ENCODE measurements around the gene TMEM59L.

Gene TMEM59L

DNA sequence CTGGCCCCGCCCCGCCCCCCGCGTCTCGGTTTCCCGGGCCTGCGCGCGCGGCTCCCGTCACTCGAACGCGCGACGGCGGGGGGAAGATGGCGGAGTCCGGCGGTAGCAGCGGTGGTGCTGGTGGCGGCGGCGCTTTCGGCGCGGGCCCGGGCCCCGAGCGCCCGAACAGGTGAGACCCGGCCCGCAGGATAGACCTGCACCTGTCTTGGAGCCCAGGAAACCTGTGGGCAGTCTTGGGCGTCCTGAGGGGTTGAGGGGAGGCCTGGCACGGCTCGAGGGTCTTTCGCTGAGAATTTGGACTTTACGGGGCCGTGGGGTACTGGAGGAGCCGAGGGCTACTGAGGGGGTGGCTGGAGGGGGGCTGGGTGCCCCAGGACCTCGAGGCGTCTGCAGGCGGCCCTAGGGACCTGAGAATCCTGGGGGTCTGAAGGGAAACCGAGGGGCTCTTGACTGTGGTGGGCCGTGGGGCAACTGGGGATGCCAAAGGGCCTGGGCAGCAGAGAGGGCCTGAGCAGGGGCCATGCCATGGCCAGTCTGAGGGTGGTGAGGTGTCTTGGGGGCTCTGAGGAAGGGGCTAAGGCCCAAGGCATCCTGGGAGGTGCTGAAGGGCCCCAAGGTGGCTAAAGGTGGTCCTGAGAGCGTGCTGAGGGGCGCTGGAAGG lies 24.4 kb downstream of the TMEM59L start, which contains the start of gene KLHL26:
Gene KLHL26, plus strand, starts transcription at position 60 of the 661 bp plus-strand sequence. Its CDS starts 27 bp downstream, at position 87.
- DNase-seq (ENCODE audit: low read depth in 2 of 2): no peak

- no peak for DNase-seq (ENCODE audit: low read depth in 2 of 2)
These were observed 25.3 kb downstream of the TMEM59L start for GRCh38 chr19:18637673-18638630.

DNA sequence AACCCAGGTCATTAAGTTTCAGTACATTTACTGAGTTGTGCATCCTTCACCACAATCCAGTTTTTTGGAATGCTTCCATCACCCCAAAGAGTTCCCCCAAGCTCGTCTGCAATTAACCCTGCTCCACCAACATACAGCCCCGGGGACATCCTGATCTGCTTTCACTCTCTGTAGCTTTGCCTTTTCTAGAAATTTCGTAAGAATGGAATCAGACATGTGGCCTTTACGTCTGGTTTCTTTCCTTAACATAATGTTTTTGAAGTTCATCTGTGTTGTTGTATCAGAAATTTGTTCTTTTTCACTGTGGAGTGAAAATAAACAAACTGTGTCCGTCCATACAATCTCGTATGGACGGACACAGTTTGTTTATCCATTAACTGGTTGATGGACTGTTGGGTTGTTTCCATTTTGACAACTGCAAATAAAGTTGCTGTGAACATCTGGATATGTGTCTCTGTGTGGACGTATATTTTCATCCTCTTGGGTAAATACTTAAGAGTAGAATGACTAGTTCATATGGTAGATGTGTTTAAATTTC lies 27.1 kb downstream of the TMEM59L start:
- no peak for DNase-seq (ENCODE audit: low read depth in 2 of 2)

DNA sequence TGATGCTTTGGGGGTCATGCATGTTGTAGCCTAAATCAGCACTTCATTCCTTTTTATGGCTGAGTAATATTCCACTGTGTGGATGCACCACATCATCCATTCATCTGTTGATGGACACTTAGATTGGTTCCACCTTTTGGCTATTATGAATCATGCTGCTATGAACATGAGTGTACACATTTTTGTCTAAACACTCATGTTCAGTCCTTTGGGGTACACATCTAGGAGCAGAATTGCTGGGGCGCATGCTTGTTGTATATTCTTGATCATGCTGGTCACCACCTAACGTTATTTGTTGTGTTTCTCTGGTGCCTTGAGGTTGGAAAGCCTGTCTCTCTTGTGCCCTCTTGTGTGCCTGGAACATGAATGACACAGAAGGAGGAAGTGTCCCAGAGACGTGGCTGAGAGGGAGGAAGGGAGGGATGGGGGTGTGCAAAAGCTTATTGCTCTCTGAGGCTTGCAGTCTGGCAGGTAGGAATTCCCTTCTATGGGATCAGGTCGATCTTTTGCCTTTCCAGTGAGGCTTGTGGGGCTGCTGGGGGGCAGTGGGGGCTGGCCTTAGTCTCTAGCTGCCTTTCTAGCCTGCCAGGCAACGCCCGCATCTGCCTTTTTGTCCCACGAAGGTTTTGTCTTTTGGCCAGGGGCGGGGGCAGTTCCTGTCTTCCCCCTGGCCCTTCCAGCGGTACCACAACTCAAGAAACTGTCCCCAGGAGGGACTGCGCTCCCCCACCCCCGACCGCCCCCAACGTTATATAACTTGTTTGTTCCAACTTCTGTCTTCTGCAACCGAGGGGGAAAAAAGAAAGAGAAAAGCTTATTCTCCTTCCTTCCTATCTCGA lies 31.7 kb downstream of the TMEM59L start:
- no peak for DNase-seq (ENCODE audit: low read depth in 2 of 2)

- DNase-seq (ENCODE audit: low read depth in 2 of 2): no peak
These were observed 32.4 kb downstream of the TMEM59L start for GRCh38 chr19:18645035-18645511.

- no peak for DNase-seq (ENCODE audit: low read depth in 2 of 2)
These were observed 34.1 kb downstream of the TMEM59L start for GRCh38 chr19:18646535-18647370.

GRCh38 chr19:18647371-18647767 lies 34.7 kb downstream of the TMEM59L start:
- no peak for DNase-seq (ENCODE audit: low read depth in 2 of 2)

GRCh38 chr19:18647807-18648206 lies 35.1 kb downstream of the TMEM59L start:
- DNase-seq (ENCODE audit: low read depth in 2 of 2): no peak

DNA sequence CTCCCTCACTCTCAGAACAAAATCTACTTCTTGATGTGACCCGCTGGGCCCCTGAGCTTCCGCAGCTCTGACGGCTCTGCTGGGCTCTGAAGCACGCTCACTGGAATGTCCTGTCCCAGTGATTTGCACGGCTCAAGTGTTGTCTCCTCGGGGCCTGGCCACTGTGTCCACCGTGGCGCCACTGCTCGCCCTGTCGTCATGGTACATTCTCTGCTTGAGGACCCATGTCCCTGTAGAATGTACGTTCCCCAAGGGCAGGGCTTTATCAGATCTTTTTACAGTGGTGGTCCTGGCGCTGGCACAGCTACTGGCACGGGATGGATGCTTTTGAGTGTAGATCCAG lies 36.3 kb downstream of the TMEM59L start:
- DNase-seq (ENCODE audit: low read depth in 2 of 2): no peak

DNA sequence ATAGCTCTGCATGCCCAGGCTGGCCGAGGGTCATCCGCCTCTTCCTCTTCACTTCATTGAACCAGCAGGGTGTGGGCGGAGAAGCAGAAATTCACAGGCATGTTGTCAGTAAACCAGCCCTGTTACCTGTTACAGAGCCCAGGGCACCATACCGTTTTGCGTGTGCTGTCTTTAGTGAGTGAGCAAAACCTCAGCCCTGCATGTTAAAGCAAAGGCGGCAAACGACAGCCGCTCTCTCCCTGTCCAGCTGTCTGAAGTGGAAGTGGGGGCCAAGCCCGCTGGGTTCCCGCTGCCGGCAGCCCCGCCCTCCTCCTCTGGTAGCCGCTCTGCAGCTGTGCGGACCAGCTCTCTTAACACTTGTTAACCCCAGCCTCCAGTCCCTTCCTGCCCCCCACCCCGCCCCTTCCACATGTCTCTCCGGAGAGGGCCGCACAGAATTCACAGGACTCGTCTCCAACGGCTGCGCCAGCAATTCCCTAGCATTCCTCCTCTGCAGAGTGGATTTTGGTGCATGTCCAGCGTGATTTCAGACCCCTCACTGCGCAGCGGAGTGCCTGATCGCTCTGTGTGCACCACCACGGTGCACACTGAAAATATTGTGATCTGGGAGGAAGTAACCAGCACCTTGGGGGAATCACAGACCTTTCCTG lies 36.8 kb downstream of the TMEM59L start:
- DNase-seq (ENCODE audit: low read depth in 2 of 2): no peak

- no peak for DNase-seq (ENCODE audit: low read depth in 2 of 2)
These were observed 37.3 kb downstream of the TMEM59L start for GRCh38 chr19:18650021-18650390.

GRCh38 chr19:18650468-18651041 lies 37.9 kb downstream of the TMEM59L start:
- DNase-seq (ENCODE audit: low read depth in 2 of 2): no peak

- no peak for DNase-seq (ENCODE audit: low read depth in 2 of 2)
These were observed 38.6 kb downstream of the TMEM59L start for GRCh38 chr19:18651300-18651699.

- DNase-seq (ENCODE audit: low read depth in 2 of 2): no peak
These were observed 39.1 kb downstream of the TMEM59L start for GRCh38 chr19:18651733-18652132.

GRCh38 chr19:18653853-18654252 lies 41.2 kb downstream of the TMEM59L start:
- no peak for DNase-seq (ENCODE audit: low read depth in 2 of 2)

DNA sequence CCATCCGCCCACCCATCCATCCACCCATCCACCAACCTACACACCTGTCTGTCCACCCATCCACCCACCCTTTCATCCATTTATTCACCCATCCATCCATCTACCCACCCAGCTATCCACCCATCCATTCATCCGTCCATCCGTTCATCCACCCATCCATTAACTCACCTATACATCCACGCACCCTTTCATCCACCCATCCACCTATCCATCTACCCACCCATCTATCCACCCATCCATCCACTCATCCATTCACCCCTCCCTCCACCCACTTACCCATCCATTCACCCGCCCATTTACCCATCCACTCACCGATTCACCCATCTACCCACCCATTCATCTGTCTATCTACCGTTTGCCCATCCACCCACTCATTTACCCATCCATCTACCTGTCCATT lies 41.8 kb downstream of the TMEM59L start:
- no peak for DNase-seq (ENCODE audit: low read depth in 2 of 2)

- no peak for DNase-seq (ENCODE audit: low read depth in 2 of 2)
These were observed 42.6 kb downstream of the TMEM59L start for GRCh38 chr19:18655173-18655844.

GRCh38 chr19:18656337-18657086 lies 43.8 kb downstream of the TMEM59L start:
- DNase-seq (ENCODE audit: low read depth in 2 of 2): no peak

Data from activated CD8-positive, alpha-beta memory T cell treated with anti-CD3 and anti-CD28 coated beads for 4 hours (primary cell).